DMS153 (cell line): ENCODE data around the gene KLHDC4.
"Not testable (repeated sequence)": the region's sequence is repeated elsewhere in the genome, so short reads cannot be mapped to it uniquely, and the experiment has no call there.

Experiments used
- DNase-seq: peaks from one replicate; lab custom pipeline; 2025; lab: John Stamatoyannopoulos, UW

Gene KLHDC4

DNA sequence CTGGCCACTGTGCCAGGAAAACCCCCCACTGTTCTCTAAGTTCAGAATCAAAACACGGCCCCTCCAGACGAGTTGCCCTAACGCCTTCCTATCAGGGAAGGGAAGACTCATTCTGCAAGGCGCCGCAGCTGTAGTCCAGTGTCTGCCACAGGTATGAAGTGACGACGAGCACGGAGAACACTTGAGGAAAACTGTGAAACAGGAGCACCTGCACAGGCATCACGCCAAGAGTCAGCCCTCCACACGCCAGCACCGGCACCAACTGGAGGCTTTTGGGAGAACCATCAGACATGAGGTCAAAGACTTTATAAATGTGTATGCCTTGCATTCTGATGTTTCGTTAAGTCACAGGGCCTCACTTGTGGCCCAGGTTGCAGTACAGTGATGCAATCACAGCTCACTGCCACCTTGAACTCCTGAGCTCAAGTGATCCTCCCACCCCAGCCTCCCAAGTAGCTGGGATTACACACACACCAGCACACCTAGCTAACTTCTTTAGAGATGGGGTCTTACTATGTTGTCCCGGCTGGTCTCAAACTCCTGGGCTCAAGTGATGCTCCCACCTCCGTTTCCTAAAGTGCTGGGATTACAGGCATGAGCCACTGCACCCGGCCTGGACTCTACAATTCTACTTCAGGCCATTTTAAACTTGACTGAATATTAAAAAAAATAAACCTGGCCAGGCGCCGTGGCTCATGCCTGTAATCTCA, 22.9 kb downstream of the KLHDC4 start:
- DNase-seq, result no peak

DNA sequence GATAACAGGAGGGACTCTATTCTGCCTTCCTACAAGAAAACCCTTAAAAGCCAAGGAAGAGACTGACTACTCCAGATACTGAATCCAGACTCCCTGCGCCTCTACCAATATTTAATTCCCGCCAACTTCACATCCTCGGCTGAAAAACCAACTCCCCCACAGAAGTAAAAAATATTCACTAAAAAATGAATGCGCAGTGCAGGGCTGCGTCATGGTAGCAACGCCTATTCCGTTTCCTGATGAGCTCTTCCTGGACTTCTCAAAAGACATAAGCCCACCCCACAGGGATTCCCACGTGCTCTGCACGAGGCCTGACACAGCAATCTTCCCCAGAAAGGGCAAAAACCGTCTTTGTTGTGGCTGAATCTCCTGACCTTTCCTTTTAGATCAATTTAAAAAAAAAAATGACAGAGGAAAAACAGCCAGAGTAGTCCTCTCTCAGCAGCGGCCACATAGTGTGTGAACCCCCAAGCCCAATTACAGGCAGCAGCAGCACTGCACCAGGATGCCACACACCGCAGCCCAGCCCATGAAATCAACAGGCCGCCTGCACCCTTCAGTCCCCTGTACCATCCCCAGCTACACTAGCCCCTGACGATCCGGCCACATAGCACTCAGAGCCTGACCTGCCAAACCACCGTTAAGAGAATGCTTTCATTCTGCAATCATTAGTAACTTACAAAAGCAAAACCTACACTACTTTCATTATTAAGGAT, 23.9 kb downstream of the KLHDC4 start:
- no peak for DNase-seq

DNA sequence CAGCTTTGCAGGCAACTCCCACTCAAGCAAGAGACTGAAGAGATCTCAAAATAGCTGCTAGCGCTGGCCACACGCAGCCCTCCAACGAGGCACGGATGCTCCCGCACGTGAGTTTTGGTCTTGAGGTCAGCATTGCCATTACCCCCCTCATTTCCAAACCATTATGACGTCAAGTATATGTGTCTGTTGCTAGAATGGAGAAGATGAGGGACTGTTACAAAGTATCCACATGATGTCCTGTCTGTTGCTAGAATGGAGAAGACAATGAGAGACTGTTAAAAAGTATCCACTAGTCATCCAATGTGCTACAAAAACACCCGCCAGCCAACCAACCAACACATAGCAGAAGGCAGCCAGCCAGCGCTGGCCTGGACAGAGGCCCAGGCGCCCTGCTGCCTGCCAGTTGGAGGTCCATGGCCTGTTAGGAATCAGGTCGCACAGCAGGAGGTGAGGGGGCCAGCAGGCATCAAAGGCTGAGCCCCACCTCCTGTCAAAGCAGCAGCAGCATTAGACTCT, 24.8 kb downstream of the KLHDC4 start:
- DNase-seq, result no peak

DNA sequence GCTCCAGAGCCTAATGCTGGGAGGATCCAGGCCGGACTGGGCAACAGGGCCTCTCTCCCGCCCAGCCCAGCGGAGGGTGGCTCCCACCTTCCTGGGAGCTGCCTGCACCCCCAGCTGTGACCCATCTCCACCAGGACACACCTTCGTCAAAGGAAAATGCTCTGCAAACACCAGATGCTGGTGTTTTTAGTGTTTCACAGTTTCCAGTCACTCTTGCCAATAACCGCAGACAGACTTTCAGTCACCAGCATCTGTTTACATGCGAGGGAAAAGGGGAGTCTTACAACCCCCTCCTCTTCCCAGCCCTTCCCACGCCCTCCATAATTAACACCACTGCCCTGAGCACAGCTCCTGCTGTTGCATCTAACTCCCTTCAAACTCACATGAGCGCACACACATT, 25.3 kb downstream of the KLHDC4 start:
- DNase-seq, result no peak

DNA sequence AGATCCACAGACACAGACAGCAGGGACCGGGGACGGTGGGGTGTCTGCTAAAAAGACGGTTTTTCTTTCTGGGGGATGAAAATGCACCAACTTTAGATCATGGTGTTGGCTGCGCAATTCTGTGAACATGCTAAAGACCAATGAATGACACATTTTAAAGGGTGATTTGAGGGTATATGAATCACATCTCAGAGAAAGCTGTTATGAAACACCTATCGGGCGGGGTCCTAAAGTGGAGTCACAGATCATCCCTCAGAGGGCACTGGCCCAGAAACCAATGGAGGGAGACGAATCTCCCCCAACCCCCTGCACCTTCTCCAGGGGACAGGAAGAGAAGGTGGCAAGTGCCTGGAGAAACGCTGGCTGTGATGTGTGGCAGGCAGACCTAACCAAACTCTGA, 26.0 kb downstream of the KLHDC4 start:
- DNase-seq, result no peak

DNA sequence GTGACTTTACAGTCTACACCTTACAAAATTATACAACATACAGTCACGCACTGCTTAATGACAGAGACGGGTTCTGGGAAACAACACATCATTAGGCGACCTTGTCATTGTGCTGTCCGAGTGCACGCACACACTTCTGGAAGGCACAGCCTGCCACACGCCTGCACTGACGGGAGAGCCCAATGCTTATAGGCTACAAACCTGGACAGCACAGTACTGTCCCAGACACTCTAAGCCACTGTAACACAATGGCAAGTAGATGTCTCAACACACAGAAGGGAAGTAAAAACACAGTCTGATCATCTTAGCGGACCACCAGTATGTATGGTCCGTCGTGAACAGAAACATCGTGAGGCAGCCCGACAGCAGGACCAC, 29.8 kb downstream of the KLHDC4 start:
- no peak for DNase-seq

DNA sequence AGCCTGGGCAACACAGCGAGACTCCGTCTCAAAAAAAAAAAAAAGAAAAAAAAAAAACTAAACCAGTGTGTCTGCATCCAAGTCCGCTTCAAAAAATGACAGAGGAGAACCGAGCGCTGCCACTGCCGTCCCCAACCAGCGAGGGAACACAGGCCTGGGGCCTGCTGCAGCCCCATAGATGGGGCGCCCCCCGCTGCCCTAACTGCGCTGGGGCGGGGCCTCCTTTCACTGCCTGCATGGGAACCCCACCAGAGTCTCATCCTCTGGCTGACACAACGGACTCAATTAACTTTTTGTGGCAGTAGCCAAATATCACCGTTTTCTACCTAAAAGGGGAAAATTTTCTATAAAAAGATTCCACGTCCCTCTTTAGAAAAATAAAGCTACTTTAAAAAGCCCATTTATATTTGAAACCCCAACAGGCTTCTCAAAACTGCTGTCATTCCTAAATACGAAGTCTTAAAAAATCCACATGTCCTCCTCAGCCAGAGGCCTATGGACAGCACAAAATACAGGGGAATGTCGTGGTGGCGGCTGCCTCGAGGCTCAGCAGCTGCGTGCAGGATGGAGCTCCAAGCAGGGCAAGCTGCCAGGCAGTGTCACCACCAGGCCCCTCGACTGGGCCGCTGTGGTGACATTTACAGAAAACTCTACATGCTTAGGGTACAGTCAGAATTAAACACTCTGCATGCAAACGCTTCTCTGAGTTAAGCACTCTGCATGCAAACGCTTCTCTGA, 30.3 kb downstream of the KLHDC4 start:
- no peak for DNase-seq

DNA sequence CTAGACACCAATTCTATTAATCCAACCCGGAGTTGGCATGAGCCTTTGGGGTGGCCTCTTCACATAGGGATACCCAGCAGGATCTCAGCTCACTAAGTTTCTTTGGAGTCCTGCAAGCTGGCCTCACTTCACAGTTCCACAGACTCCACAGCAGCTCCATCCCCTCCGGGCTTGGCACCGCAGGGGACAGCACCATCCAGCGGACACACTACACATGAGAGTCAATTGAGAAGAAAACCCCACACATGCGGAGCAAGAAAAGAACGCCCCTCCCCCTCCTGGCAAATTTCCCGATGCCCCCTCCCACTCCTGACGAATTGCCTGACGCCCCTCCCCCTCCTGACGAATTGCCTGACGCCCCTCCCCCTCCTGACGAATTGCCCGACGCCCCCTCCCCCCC, 31.1 kb downstream of the KLHDC4 start:
- DNase-seq, result no peak

DNA sequence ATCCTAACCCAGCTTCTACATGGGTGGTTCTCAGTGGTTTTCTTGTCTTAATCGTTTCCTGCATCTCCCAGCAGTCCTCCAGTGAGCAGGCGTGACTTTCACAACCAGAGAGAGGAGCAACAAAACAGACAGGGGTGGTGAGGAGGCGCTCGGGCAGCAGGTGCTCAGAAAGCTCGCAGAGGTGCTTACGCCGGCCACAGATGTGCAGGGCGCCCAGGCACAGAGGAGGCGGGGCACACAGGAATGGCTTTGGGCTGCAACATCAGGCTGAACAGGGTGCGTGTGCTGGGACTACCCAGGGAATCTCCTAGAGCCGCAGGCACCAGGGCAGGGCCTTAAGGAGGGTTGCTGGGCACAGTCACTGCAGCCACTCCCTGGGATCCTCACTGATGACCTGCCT, 32.6 kb downstream of the KLHDC4 start:
- peak; percentile 87 for DNase-seq

DNA sequence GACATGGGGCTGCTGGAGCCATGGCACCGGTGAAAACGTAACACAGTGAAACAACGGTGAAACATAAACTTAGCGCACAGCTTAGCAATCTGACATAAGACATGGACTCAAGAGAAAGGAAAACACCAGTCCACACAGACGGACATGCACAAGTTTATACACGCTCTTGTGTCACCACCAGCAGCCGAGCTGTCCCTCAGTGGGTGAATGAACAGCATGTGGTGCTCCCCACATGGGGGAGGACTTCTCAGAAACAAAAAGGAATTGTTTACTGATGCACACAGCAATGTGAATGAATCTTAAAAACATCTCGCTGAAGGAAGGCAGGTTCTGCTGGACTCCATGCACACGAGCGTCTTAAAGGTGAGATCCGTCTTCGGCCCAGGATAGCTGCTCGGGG, 34.2 kb downstream of the KLHDC4 start:
- no peak for DNase-seq

DNA sequence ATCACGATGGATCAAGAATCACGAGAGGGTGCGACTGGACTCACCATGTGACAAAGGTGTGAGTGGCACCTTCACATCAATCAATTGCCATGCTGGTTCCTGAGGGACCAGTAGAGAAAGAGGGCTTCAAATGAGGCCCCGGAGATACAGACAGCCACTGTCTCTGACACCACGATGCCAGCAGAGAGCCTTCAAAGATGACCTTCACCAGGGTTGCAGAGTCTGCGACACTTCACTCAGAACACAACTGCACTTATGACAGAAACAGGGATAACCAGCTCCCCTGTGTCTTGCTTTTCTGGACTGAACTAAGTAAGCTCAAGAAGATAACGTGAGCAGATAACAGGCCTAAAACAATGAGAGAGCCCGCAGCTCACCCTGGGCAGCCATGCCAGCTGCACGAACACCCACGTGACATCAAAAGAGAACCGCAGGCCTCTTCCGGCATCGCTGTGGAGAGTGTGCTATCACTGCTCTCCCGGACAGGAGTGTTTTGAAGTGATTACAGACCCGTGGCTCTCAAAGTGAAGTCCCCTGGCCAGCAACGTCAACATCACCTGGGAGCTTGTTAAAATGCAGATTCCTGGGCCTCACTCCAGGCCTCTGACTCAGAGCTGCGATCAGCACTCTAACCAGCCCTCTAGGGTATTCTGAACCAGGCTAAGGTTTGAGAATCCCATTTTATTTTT, 36.4 kb downstream of the KLHDC4 start:
- DNase-seq, result no peak

DNA sequence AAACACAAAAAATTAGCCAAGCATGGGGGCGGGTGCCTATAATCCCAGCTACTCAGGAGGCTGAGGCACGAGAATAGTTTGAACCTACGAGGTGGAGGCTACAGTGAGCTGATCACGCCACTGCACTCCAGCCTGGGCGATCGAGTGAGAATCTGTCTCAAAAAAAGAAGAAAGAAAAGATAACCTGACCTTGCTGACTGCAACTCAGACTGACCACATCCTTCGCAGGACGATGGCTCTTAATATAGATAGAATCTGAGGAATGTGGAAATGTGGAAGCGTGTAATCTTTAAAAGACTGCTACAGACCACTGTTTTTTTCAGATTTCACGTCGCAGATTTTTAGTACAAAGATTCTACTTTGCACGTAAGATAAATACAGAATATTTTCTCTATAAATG, 37.8 kb downstream of the KLHDC4 start:
- DNase-seq, result no peak

DNA sequence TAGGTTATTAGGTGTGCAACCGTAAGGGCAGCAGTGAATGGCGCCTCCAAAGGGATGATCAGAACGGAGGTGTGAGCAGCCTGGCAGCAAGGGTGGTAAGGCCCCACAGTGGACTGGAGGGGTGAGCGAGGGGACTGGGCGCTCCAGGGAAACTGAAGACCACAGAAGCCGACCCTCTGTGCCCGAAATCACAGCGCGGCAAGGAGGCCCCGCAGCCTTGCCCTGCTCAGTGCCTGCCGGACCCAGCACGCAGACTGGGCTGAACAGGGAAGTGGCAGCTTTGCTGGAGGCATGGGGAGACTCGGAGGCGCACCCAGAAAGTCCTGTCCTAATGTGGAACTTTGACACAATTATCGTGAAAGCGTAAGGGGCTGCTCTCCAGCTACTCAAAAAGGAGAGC, 38.4 kb downstream of the KLHDC4 start:
- DNase-seq, result no peak

DNA sequence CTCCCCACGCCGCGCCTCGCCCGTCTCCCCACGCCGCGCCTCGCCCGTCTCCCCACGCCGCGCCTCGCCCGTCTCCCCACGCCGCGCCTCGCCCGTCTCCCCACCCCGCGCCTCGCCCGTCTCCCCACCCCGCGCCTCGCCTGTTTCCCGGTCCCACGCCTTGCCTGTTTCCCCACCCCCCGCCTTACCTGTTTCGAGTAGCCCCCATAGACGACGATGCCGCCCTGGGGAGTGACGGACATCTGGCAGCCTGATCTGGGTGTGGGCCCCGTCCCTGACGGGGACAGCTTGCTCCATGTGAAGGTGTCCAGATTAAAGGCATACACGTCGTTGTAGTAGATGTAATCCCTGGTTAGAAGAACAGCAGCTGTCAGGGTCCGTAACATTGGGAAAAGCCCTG, 39.2 kb downstream of the KLHDC4 start:
- DNase-seq, result not testable (repeated sequence)

DNA sequence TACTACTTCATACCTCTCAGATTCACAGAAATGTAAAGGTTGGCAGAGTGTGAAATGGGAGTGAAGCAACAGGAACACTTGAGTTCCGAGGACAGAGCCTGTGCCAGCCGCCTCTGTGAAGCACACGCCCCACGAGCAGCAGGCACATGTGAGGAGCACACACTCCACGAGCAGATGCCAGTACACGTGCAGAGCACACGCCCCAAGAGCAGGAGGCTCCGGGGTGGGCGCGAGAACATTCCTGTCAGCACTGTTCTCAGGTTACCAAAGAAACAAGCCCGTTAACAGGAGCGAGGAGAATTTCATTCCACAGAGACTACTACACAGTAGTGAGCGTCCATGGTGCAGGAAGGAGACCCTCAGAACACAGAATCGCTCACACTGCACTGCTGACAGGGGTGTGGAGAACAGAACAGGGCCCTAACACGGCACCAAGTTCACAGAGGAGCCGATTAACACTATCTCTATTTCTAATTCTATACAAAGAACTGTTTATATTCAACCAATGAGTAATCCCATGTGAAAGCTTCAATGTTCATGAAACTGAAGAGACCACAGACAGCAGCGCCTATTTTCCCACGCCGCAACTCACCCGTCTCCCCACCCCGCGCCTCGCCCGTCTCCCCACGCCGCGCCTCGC, 40.1 kb downstream of the KLHDC4 start:
- peak; percentile 49 for DNase-seq

DNA sequence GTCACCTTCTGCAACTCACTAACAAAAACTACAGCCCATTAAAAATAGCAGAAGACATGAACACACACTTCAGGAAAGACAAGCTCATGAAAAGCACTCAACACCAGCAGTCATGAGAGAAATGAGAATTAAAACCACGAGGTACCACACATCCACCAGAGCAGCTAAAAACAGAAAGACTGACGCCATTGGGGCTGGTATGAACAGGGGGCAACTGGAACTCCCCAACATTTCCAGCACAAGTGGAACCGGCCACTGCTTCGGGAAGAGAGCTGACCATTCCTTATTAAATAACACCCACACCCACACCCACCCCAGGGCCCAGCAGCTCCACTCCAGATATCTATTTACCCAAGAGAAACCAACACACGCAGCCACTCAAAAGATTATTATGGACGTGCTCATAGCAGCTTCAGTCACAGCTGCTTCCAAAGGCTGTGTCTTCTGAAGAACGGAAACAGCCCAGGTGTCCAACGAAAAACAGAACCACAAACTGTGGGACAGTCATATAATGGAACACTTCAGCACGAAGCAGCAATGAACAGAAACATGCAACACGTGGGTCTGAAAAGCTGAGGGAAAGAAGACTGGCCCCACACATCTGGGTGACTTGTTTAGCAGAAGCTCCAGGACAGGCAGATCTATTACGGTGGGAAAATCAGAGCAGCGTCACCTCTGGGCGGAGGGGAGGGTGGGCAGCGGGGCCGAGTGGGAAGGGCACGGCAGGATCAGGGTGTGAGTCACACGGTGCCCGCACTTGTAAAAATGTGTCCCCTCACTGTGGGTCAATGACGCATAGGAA, 41.1 kb downstream of the KLHDC4 start:
- DNase-seq, result peak; percentile 77

DNA sequence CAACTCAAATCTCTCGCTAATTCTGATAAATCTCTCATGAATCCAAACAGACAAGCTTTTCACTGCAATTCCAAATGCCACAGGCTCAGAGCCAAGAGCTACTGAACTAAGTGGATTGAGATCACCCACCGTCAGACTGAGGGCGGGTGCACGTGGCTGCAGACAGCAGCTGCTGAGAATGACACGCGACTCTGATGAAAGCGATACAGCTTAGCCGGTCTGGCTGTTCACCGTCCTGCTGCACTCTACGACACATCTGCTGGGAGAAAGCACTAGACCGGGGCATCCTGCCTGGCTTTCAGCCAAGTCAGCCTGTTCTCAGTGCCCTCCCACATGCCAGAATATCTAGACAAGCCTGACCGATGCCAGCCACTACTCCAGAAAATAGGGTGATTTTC, 42.6 kb downstream of the KLHDC4 start:
- peak; percentile 96 for DNase-seq

DNA sequence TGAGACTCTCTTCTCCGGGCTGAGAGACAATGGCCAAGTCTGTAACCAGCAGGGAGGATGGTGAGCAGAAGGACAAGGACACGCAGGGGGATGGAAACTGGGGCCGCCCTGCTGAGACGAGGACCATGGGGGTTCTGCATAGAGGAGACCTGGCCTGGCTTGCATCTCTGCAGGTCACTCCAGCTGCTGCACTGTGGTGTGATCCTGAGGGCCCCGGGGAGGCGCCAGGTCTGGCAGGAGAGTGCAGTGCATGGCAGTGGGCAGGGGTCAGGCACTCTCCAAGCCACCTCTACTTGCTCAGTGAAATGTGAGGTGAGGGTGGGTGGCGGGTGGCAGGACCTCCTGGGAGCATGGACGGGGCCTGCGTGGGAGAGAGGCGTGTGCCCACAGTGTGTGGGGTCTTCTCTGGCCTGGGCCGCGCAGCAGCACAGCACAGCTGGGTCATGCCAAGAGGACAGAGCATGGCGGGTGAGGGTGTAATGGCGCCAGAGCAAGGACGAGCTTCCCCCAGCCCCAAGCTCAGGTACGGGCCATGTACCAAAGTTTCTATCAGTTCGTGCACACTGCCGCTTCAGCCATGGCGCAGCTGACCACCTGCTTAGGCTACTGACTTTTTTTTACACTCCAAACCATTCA, 43.1 kb downstream of the KLHDC4 start:
- no peak for DNase-seq

DNA sequence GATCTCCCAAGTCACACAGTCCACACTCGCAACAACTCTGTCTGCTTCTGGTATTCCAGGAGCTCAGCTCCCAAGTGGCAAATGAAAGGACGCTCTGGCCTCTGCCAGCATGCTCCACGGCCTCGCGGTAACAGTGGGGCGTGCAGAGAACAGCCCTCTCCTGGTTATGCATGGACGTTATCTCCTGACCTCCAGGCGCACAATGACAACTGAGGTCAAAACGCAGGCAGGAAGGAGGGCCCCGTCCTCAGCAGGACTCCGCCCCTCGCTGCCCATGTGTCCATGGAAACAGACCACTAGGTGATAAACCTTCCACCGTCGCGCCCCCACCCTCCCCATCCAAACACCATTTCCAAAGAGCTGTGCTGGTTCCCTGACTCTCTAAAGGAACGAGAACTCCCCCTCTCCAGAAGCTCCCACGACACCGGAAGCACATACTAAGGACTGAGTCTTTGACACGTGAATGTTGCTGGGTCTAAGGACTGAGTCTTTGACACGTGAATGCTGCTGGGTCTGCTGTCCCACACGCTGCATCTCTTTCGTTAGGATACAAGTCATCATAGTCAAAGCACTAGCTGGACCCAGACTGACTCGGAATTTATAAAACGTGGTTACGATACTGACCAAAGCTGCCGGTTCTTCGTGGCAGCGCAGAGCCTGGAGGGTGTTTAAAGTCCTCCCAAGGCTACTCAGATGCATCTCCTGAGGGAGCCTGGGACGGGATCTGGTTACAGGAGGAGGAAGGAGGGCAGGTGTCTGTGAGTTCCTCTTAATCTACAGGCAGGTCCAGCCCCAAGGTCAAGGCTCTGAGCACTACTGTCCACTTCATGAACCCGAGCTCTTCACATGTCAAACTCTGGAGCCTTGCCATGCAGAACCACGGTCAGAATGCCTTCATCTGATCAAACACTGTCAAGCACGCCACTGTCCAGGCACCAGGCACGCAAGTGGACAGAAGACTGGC, 43.9 kb downstream of the KLHDC4 start:
- no peak for DNase-seq
